Mesendoderm (in vitro differentiated cells): ENCODE data around the gene DECR2.
"Not testable (repeated sequence)": the region's sequence is repeated elsewhere in the genome, so short reads cannot be mapped to it uniquely, and the experiment has no call there.

Source experiments
- DNase-seq: peaks from one replicate; pipeline ENCODE4 v3.0.0; 2013
- H2AK5ac ChIP-seq: 2 replicates; pipeline ENCODE4 v1.6.1; 2013; ENCODE audit warnings: low read length, inconsistent platforms
- H2BK120ac ChIP-seq: 2 replicates; pipeline ENCODE4 v1.6.1; 2013; ENCODE audit warnings: low read depth, mild to moderate bottlenecking, low read length, moderate library complexity, mixed read lengths
- H2BK15ac ChIP-seq: replicated peaks from 2 replicates; pipeline ENCODE4 v1.6.1; 2013; ENCODE audit warnings: low read depth, mild to moderate bottlenecking, moderate library complexity
- H2BK5ac ChIP-seq: 2 replicates; pipeline ENCODE4 v1.6.1; 2013; ENCODE audit warnings: low read length, inconsistent platforms
- H3K18ac ChIP-seq: 2 replicates; pipeline ENCODE4 v1.6.1; 2013; ENCODE audit warnings: mild to moderate bottlenecking, low read length, mixed read lengths
- H3K23ac ChIP-seq: one replicate; pipeline ENCODE4 v1.6.1; 2013; ENCODE audit warnings: low read length
- H3K27ac ChIP-seq: 2 replicates; pipeline ENCODE4 v1.5.1; 2013; ENCODE audit warnings: low read depth, mild to moderate bottlenecking, inconsistent platforms, low read length, moderate library complexity
- H3K27me3 ChIP-seq: 2 replicates; pipeline ENCODE4 v1.6.1; 2013; ENCODE audit warnings: low read length, control low read depth, mild to moderate bottlenecking, inconsistent platforms; ENCODE audit not compliant: insufficient read depth, poor library complexity
- H3K36me3 ChIP-seq: 2 replicates; pipeline ENCODE4 v1.6.1; 2013; ENCODE audit warnings: low read length, inconsistent platforms; ENCODE audit not compliant: control insufficient read depth, insufficient read depth
- H3K4ac ChIP-seq: one replicate; pipeline ENCODE4 v1.6.1; 2013; ENCODE audit warnings: low read depth, mild to moderate bottlenecking, low read length, moderate library complexity
- H3K4me1 ChIP-seq: 2 replicates; pipeline ENCODE4 v1.6.1; 2013; ENCODE audit warnings: low read depth, low read length, inconsistent platforms; ENCODE audit not compliant: control insufficient read depth
- H3K4me2 ChIP-seq: 2 replicates; pipeline ENCODE4 v1.6.1; 2013; ENCODE audit warnings: low read length
- H3K4me3 ChIP-seq: 2 replicates; pipeline ENCODE4 v1.5.1; 2013; ENCODE audit warnings: mild to moderate bottlenecking, low read length
- H3K56ac ChIP-seq: one replicate; pipeline ENCODE4 v1.6.1; 2013; ENCODE audit warnings: low read length
- H3K79me1 ChIP-seq: 2 replicates; pipeline ENCODE4 v1.6.1; 2013; ENCODE audit warnings: low read length, inconsistent platforms
- H3K79me2 ChIP-seq: 2 replicates; pipeline ENCODE4 v1.6.1; 2013; ENCODE audit warnings: mild to moderate bottlenecking, low read length; ENCODE audit not compliant: control insufficient read depth, insufficient read depth
- H3K9ac ChIP-seq: 2 replicates; pipeline ENCODE4 v1.6.1; 2013; ENCODE audit warnings: low read length, inconsistent platforms
- H4K5ac ChIP-seq: one replicate; pipeline ENCODE4 v1.6.1; 2013; ENCODE audit warnings: low read length
- H4K8ac ChIP-seq: one replicate; pipeline ENCODE4 v1.6.1; 2013; ENCODE audit warnings: low read depth, mild to moderate bottlenecking, control low read depth, low read length, moderate library complexity
- WGBS: extraction: QIAGEN DNeasy Blood & Tissue Kit; methylation state at CpG from one replicate; pipeline ENCODE4 v1.1.7; 2013; ENCODE audit warnings: low lambda C conversion rate, missing lambda C conversion rate; ENCODE audit not compliant: insufficient coverage; ENCODE audit errors: extremely low coverage; 5-methylcytosine and 5-hydroxymethylcytosine counted together

The DECR2 gene

GRCh38 chr16:361872-362701, 39.6 kb upstream of the DECR2 start:
- DNase-seq: peak; percentile 84
- H3K18ac ChIP-seq: no peak overlapping the region
- H4K5ac ChIP-seq: no peak overlapping the region
- no peak overlapping the region for H2AK5ac ChIP-seq
- no peak overlapping the region for H3K9ac ChIP-seq
- WGBS: no CpG with 5 or more reads among the region's 30 CpGs
- no peaks in the 10 kb centered on the region for H3K27me3 ChIP-seq
- H4K8ac ChIP-seq: no peak overlapping the region
- no peaks in the 10 kb centered on the region for H3K79me2 ChIP-seq
- peak overlapping the region; percentile 42 for H3K56ac ChIP-seq
- H3K4ac ChIP-seq: no peak overlapping the region
- H2BK15ac ChIP-seq: no peak overlapping the region
- no peaks in the 10 kb centered on the region for H3K36me3 ChIP-seq
- H3K4me3 ChIP-seq: no peak overlapping the region
- no peaks in the 10 kb centered on the region for H3K79me1 ChIP-seq
- no peak overlapping the region for H3K27ac ChIP-seq
- no peak overlapping the region for H2BK5ac ChIP-seq
- H3K4me1 ChIP-seq: no peaks in the 10 kb centered on the region
- H3K4me2 ChIP-seq: no peak overlapping the region
- no peak overlapping the region for H2BK120ac ChIP-seq
- H3K23ac ChIP-seq: no peak overlapping the region

GRCh38 chr16:362702-362999, 39.0 kb upstream of the DECR2 start:
- H3K56ac ChIP-seq, H3K4me2 ChIP-seq, H4K5ac ChIP-seq, H3K9ac ChIP-seq, H2BK120ac ChIP-seq, H3K4me1 ChIP-seq, H3K4me3 ChIP-seq, H3K18ac ChIP-seq, H3K27me3 ChIP-seq, H3K4ac ChIP-seq, H3K27ac ChIP-seq, H4K8ac ChIP-seq, H2BK5ac ChIP-seq, H2AK5ac ChIP-seq, H3K36me3 ChIP-seq, H3K23ac ChIP-seq, H3K79me2 ChIP-seq, H2BK15ac ChIP-seq, DNase-seq, H3K79me1 ChIP-seq: not testable (repeated sequence)
- WGBS: no CpG with 5 or more reads among the region's 24 CpGs

DNA sequence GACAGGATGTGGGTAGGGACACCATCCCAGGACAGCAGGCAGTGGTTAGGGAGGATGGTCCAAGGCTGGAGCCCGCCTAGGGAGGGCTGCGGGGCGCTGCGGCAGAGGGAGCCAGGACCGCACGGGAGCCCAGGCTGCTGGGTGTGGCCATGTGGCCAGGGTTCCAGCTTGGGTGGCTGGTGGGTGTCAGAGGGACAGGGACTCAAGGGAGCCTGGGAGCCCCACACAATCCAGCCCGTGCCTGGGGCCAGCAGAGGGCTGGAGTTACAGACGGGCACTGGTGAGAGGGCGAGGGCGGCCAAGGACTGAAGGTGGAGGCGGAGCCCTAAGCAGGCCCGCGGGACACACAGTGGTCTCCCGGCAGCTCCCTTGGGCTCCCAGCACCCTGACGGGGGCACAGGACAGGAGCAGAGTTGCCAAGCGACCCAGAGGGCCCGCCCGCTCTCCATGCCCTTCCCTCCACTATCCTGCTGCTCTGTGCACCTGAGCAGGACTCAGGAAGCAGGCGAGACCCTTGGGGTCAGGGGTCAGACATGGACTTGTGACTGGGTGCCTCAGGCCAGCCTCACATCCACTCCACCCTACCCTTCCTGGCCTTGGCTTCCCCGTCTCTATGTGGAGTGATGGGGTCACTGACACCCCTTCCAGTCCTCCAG, 38.4 kb upstream of the DECR2 start:
- H2BK5ac ChIP-seq: no peak overlapping the region
- no peaks in the 10 kb centered on the region for H3K79me2 ChIP-seq
- H3K4me3 ChIP-seq: no peak overlapping the region
- no peak overlapping the region for H4K5ac ChIP-seq
- no peak overlapping the region for H3K27ac ChIP-seq
- H3K4me2 ChIP-seq: no peak overlapping the region
- no peak overlapping the region for H4K8ac ChIP-seq
- no peak for DNase-seq
- H3K56ac ChIP-seq: no peak overlapping the region
- no peak overlapping the region for H3K4ac ChIP-seq
- no peak overlapping the region for H3K18ac ChIP-seq
- no peak overlapping the region for H2AK5ac ChIP-seq
- no peak overlapping the region for H2BK15ac ChIP-seq
- no peak overlapping the region for H2BK120ac ChIP-seq
- H3K9ac ChIP-seq: no peak overlapping the region
- no peaks in the 10 kb centered on the region for H3K27me3 ChIP-seq
- no peak overlapping the region for H3K23ac ChIP-seq
- no CpG with 5 or more reads among the region's 20 CpGs for WGBS
- no peaks in the 10 kb centered on the region for H3K4me1 ChIP-seq
- peaks cover 7% of the 10 kb centered on the region for H3K36me3 ChIP-seq
- H3K79me1 ChIP-seq: no peaks in the 10 kb centered on the region

GRCh38 chr16:363766-364490, 37.8 kb upstream of the DECR2 start:
- Histone ChIP-seq H3K4me3 (no peak overlapping the region), H3K27me3 (no peaks in the 10 kb centered on the region), H4K5ac (no peak overlapping the region), H3K18ac (no peak overlapping the region), H3K79me1 (no peaks in the 10 kb centered on the region), H3K4me1 (no peaks in the 10 kb centered on the region), H3K4me2 (no peak overlapping the region), H2BK15ac (no peak overlapping the region), H4K8ac (no peak overlapping the region), H2AK5ac (no peak overlapping the region), H2BK120ac (no peak overlapping the region), H3K36me3 (peaks cover 9% of the 10 kb centered on the region), H3K9ac (no peak overlapping the region), H3K23ac (no peak overlapping the region), H2BK5ac (no peak overlapping the region), H3K27ac (no peak overlapping the region), H3K4ac (no peak overlapping the region), H3K56ac (no peak overlapping the region), H3K79me2 (no peaks in the 10 kb centered on the region)
- DNase-seq: no peak
- WGBS: no CpG with 5 or more reads among the region's 24 CpGs

DNA sequence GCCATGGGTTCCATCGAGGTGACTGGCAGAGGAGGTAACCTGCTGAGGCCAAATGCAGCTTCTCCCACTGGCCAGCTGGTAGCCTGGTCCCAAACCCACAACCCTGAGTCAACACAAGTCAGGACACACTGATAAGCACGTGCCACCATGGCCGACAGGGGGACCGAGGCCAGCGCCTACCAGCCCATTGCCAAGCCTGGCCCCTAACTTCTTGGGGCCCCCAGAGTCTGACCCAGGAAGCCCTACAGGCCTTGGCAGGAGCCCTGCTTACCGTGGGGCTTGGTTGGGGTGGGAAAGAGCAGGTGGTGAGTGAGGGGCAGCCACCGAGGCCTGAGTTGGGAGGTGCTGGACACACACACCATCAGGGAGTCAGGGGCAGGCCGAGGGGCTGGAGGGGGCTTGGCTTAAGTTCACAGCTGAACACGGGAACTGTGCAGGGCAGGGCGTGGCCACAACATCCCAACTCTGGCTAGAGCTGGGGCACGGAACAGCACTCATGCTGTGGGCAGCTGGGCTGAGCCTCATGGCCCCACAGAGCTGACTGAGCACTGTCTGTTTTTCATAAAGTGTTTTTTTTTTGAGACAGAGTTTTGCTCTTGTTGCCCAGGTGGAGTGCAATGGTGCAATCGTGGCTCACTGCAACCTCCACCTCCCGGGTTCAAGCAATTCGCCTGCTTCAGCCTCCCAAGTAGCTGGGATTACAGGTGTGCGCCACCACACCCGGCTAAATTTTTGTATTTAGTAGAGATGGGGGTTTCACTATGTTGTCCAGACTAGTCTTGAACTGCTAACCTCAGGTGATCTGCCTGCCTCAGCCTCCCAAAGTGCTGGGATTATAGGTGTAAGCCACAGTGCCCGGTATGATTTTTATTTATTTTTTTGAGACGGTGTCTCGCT, 36.8 kb upstream of the DECR2 start:
- H3K56ac ChIP-seq: no peak overlapping the region
- H2BK15ac ChIP-seq: no peak overlapping the region
- no peak overlapping the region for H2BK5ac ChIP-seq
- H2BK120ac ChIP-seq: no peak overlapping the region
- H3K79me2 ChIP-seq: peaks cover 2% of the 10 kb centered on the region
- no peak overlapping the region for H3K9ac ChIP-seq
- H3K36me3 ChIP-seq: peaks cover 9% of the 10 kb centered on the region
- H3K18ac ChIP-seq: no peak overlapping the region
- H3K4me2 ChIP-seq: no peak overlapping the region
- WGBS: no CpG with 5 or more reads among the region's 19 CpGs
- H3K27ac ChIP-seq: no peak overlapping the region
- no peak overlapping the region for H4K8ac ChIP-seq
- no peak overlapping the region for H2AK5ac ChIP-seq
- H3K4me3 ChIP-seq: no peak overlapping the region
- H3K27me3 ChIP-seq: no peaks in the 10 kb centered on the region
- H4K5ac ChIP-seq: no peak overlapping the region
- DNase-seq: no peak
- no peak overlapping the region for H3K4ac ChIP-seq
- no peaks in the 10 kb centered on the region for H3K4me1 ChIP-seq
- H3K79me1 ChIP-seq: peaks cover 5% of the 10 kb centered on the region
- H3K23ac ChIP-seq: no peak overlapping the region
